H1 (cell line): ENCODE results near the gene FAM241B. TPM values are rescaled to one million over a fixed set of nuclear protein-coding genes. Genes with fewer than 3 reads are reported as not detected.

Experiments
- CTCF ChIA-PET: fragments of 300-600 bp; sonication (Branson Sonifier 250); formaldehyde crosslinking; loops from one replicate; lab custom pipeline; 2021; ENCODE audit not compliant: partially characterized antibody; lab: Charles Lee
- POLR2A ChIA-PET: fragments of 300-600 bp; sonication (Branson Sonifier 250); formaldehyde crosslinking; loops from one replicate; lab custom pipeline; 2021; ENCODE audit warnings: inconsistent platforms; ENCODE audit not compliant: partially characterized antibody; lab: Charles Lee
- DNase-seq, 2 experiments: peaks; one replicate each; pipeline versions ENCODE4 v3.0.0 to v3.0.0-alpha.2; 2010 to 2022; ENCODE audit warnings: low spot score in 2 of 2, low read depth in 1 of 2, mixed read lengths in 1 of 2
- FAIRE-seq: peaks from 2 replicates; lab custom pipeline; 2011; peaks lifted over from hg19 to GRCh38; lab: Jason Lieb, UNC
- H2AFZ ChIP-seq: 2 replicates; pipeline ENCODE4 v1.8.1; 2012; ENCODE audit warnings: low read length, inconsistent platforms
- H2AK5ac ChIP-seq: 2 replicates; pipeline ENCODE4 v1.6.1; 2013; ENCODE audit warnings: low read depth, low read length
- H2BK120ac ChIP-seq: replicated peaks from 2 replicates; pipeline ENCODE3; 2013; ENCODE audit warnings: low read depth, low read length, inconsistent platforms
- H2BK12ac ChIP-seq: 2 replicates; pipeline ENCODE4 v1.6.1; 2013; ENCODE audit warnings: low read depth, low read length
- H2BK15ac ChIP-seq: 2 replicates; pipeline ENCODE4 v1.6.1; 2013; ENCODE audit warnings: low read length
- H2BK20ac ChIP-seq: 2 replicates; pipeline ENCODE4 v1.6.1; 2013; ENCODE audit warnings: low read length
- H2BK5ac ChIP-seq: 2 replicates; pipeline ENCODE4 v1.6.1; 2013; ENCODE audit warnings: low read depth, low read length
- H3K14ac ChIP-seq: 2 replicates; pipeline ENCODE4 v1.6.1; 2013; ENCODE audit warnings: inconsistent platforms; ENCODE audit not compliant: insufficient read length
- H3K18ac ChIP-seq: 2 replicates; pipeline ENCODE4 v1.6.1; 2013; ENCODE audit warnings: low read length; ENCODE audit errors: extremely low read depth
- H3K23ac ChIP-seq: 2 replicates; pipeline ENCODE4 v1.6.1; 2013; ENCODE audit warnings: inconsistent platforms; ENCODE audit not compliant: insufficient read length
- H3K23me2 ChIP-seq: 2 replicates; pipeline ENCODE4 v1.6.1; 2013; ENCODE audit warnings: low read depth, low read length
- H3K27ac ChIP-seq: 2 replicates; pipeline ENCODE4 v1.6.1; 2011; ENCODE audit warnings: low read depth, low read length, inconsistent platforms
- H3K27me3 ChIP-seq, 4 experiments: replicated peaks in 1 of 4; 1 replicate in 1 of 4; 2 replicates in 3 of 4; pipeline versions ENCODE4 v1.6.1 to v1.8.1; 2011 to 2013; ENCODE audit warnings: low read length in 3 of 4, mild to moderate bottlenecking in 3 of 4, inconsistent platforms in 2 of 4, mixed read lengths in 2 of 4, moderate library complexity in 1 of 4; ENCODE audit not compliant: control insufficient read depth in 3 of 4, insufficient read depth in 3 of 4; ENCODE audit errors: extremely low read depth in 1 of 4
- H3K36me3 ChIP-seq, 4 experiments: 2 replicates each; pipeline versions ENCODE4 v1.6.1 to v1.8.1; 2011 to 2013; ENCODE audit warnings: mild to moderate bottlenecking in 4 of 4, low read length in 3 of 4, moderate library complexity in 2 of 4, control low read depth in 1 of 4, inconsistent platforms in 1 of 4; ENCODE audit not compliant: insufficient read depth in 4 of 4, control insufficient read depth in 2 of 4
- H3K4ac ChIP-seq: replicated peaks from 2 replicates; pipeline ENCODE3; 2013; ENCODE audit warnings: low read length, low read depth, mixed read lengths, inconsistent platforms; ENCODE audit not compliant: insufficient read length
- H3K4me1 ChIP-seq, 4 experiments: replicated peaks in 1 of 4; 1 replicate in 1 of 4; 2 replicates in 3 of 4; pipeline versions ENCODE4 v1.6.1 to v1.8.1; 2011 to 2013; ENCODE audit warnings: low read length in 3 of 4, inconsistent platforms in 2 of 4, mixed read lengths in 1 of 4; ENCODE audit not compliant: insufficient read depth in 4 of 4, control insufficient read depth in 3 of 4
- H3K4me2 ChIP-seq, 2 experiments: 2 replicates each; pipeline versions ENCODE4 v1.6.1 to v1.8.1; 2011 to 2013; ENCODE audit warnings: low read depth in 2 of 2, low read length in 2 of 2, control low read depth in 1 of 2, inconsistent platforms in 1 of 2, mild to moderate bottlenecking in 1 of 2; ENCODE audit not compliant: insufficient read depth in 1 of 2
- H3K4me3 ChIP-seq, 4 experiments: fragments of 200-600, 300-600 bp in 1 of 4; sonication (generic), shearing (Covaris generic), sonication (Bioruptor Twin) in 1 of 4; 2 replicates each; pipeline versions ENCODE4 v1.5.1 to v1.8.1; 2011 to 2016; ENCODE audit warnings: low read length in 4 of 4, low read depth in 3 of 4, control low read depth in 2 of 4, inconsistent platforms in 2 of 4, mild to moderate bottlenecking in 2 of 4, mixed read lengths in 1 of 4, moderate library complexity in 1 of 4; ENCODE audit not compliant: insufficient read depth in 2 of 4; ENCODE audit errors: extremely low read depth in 1 of 4
- H3K56ac ChIP-seq: replicated peaks from 2 replicates; pipeline ENCODE3; 2013; ENCODE audit warnings: low read depth, mild to moderate bottlenecking, mixed read lengths, low read length, inconsistent platforms; ENCODE audit not compliant: insufficient read length
- H3K79me1 ChIP-seq: 2 replicates; pipeline ENCODE4 v1.6.1; 2013; ENCODE audit warnings: low read depth, low read length, control low read depth
- H3K79me2 ChIP-seq, 2 experiments: 2 replicates each; pipeline versions ENCODE4 v1.6.1 to v1.8.1; 2012 to 2013; ENCODE audit warnings: low read length in 2 of 2, mild to moderate bottlenecking in 2 of 2, inconsistent platforms in 1 of 2; ENCODE audit not compliant: insufficient read depth in 2 of 2, control insufficient read depth in 1 of 2
- H3K9ac ChIP-seq, 4 experiments: replicated peaks in 1 of 4; 1 replicate in 1 of 4; 2 replicates in 3 of 4; pipeline versions ENCODE4 v1.6.1 to v1.8.1; 2011 to 2013; ENCODE audit warnings: low read depth in 3 of 4, low read length in 3 of 4, control low read depth in 2 of 4, mild to moderate bottlenecking in 2 of 4, moderate library complexity in 2 of 4, inconsistent platforms in 1 of 4; ENCODE audit errors: extremely low read depth in 1 of 4
- H3K9me3 ChIP-seq, 2 experiments: 2 replicates each; pipeline versions ENCODE4 v1.6.1 to v1.8.1; 2012 to 2013; ENCODE audit warnings: mild to moderate bottlenecking in 2 of 2, moderate library complexity in 2 of 2, control low read depth in 1 of 2, inconsistent platforms in 1 of 2, low read depth in 1 of 2, low read length in 1 of 2, mixed read lengths in 1 of 2; ENCODE audit not compliant: insufficient read depth in 2 of 2
- H4K20me1 ChIP-seq, 2 experiments: replicated peaks in 1 of 2; 2 replicates each; pipeline versions ENCODE3 to v1.8.1; 2011 to 2013; ENCODE audit warnings: inconsistent platforms in 2 of 2, low read length in 2 of 2, mild to moderate bottlenecking in 1 of 2; ENCODE audit not compliant: insufficient read depth in 2 of 2, control insufficient read depth in 1 of 2
- H4K5ac ChIP-seq: 2 replicates; pipeline ENCODE4 v1.6.1; 2013; ENCODE audit warnings: low read length, low read depth, mixed read lengths, inconsistent platforms; ENCODE audit not compliant: insufficient read length
- H4K8ac ChIP-seq: 2 replicates; pipeline ENCODE4 v1.8.0; 2013; ENCODE audit warnings: mild to moderate bottlenecking, moderate library complexity, low read length, inconsistent platforms; ENCODE audit not compliant: insufficient read depth; ENCODE audit errors: extremely low read depth
- H4K91ac ChIP-seq: replicated peaks from 2 replicates; pipeline ENCODE3; 2013; ENCODE audit warnings: low read length, mixed read lengths, inconsistent platforms; ENCODE audit not compliant: insufficient read length
- CEBPB ChIP-seq: IDR thresholded peaks from 2 replicates; pipeline ENCODE4 v1.6.1; 2012; ENCODE audit warnings: low read depth, low read length
- CHD2 ChIP-seq: IDR thresholded peaks from 2 replicates; pipeline ENCODE4 v1.6.1; 2012; ENCODE audit warnings: low read length, improper control_type of control experiment
- EGR1 ChIP-seq: IDR thresholded peaks from 2 replicates; pipeline ENCODE4 v1.6.1; 2011; ENCODE audit warnings: low read depth, low read length, borderline replicate concordance
- KDM1A ChIP-seq: fragments of 200-600, 300-600 bp; sonication (generic); IDR thresholded peaks from 2 replicates; pipeline ENCODE4 v1.7.1; 2016; ENCODE audit warnings: mild to moderate bottlenecking, low read length, borderline replicate concordance
- WGBS, 2 experiments: shearing (Covaris generic) in 1 of 2; methylation state at CpG; one replicate each; pipeline versions ENCODE4 v1.1.6 to v1.1.7; 2013 to 2015; ENCODE audit warnings: low lambda C conversion rate in 2 of 2, mixed read lengths in 2 of 2, inconsistent platforms in 1 of 2, low coverage in 1 of 2, missing lambda C conversion rate in 1 of 2; ENCODE audit not compliant: insufficient replicate concordance in 2 of 2, insufficient coverage in 1 of 2, insufficient read length in 1 of 2; ENCODE audit errors: extremely low coverage in 1 of 2, missing lambda C conversion rate in 1 of 2; 5-methylcytosine and 5-hydroxymethylcytosine counted together
- polyA plus RNA-seq, 7 experiments: library from polyadenylated mRNA; depleted of rRNA in 3 of 7; stranded (reverse) in 5 of 7; unstranded in 2 of 7; fragments of >200 nt in 5 of 7; fragments of 200-250 nt in 2 of 7; gene quantifications; 1 replicate in 5 of 7; 2 replicates in 1 of 7; 4 replicates in 1 of 7; pipeline versions ENCODE4 v1.2.1 to v1.2.3, GENCODE V29; 2011 to 2013; ENCODE audit warnings: missing spikeins in 2 of 7, mixed read lengths in 2 of 7
- total RNA-seq: library from RNA; stranded (reverse); fragmentation: NEBNext Ultra II Directional; extraction: Animal tissue kit (Norgen Biotek cat#: 25700); gene quantifications from 2 replicates; pipeline ENCODE4 v1.2.1, GENCODE V29; 2021

Gene FAM241B
- total and polyA plus RNA-seq, 2 of the 8 experiments (the other 6 are each of a cell fraction or from before 2014, with no cell fraction given): 19.3 to 30.1 TPM

GRCh38 chr10:69661414-69662172 is 31.5 kb downstream of the FAM241B start:
- Histone ChIP-seq H2AFZ (no peak overlapping the region), H3K56ac (no peak overlapping the region), H3K14ac (no peak overlapping the region), H3K23me2 (no peaks in the 10 kb centered on the region), H4K20me1 (no peaks in the 10 kb centered on the region), H3K79me1 (no peaks in the 10 kb centered on the region), H2BK120ac (no peak overlapping the region), H3K23ac (no peak overlapping the region), H3K36me3 (no peaks in the 10 kb centered on the region), H3K4me2 (no peak overlapping the region), H4K91ac (no peak overlapping the region), H3K27ac (no peak overlapping the region), H3K9ac (no peak overlapping the region), H2BK15ac (no peak overlapping the region), H3K4ac (no peak overlapping the region), H3K18ac (no peak overlapping the region), H2BK12ac (no peak overlapping the region), H2BK20ac (no peak overlapping the region), H3K27me3 (peaks cover 0 to 3% (median 0%) of the 10 kb centered on the region in 4 experiments; a peak in 1 of 7 replicates), H3K4me1 (peaks cover 0 to 12% (median 6%) of the 10 kb centered on the region in 4 experiments; a peak in 4 of 7 replicates), H3K9me3 (no peaks in the 10 kb centered on the region), H3K4me3 (no peak overlapping the region), H2BK5ac (no peak overlapping the region), H4K8ac (no peak overlapping the region), H3K79me2 (no peaks in the 10 kb centered on the region), H2AK5ac (no peak overlapping the region), H4K5ac (no peak overlapping the region)
- WGBS, 2 experiments: 87% methylated on average over 4 of the region's 4 CpGs; no CpG with 5 or more reads in 1 of the 2 experiments
- DNase-seq (no peak), FAIRE-seq (no peak)
- ChIA-PET POLR2A (interaction anchor here (0.8 kb wide), 1 partner anchor 8 kb away, joined by 3 read pairs; no protein-coding TSS in a partner anchor), CTCF (interaction anchor here (1.1 to 59.4 kb wide), 7 partner anchors 11 to 253 kb away, joined by 5 to 1374 read pairs (median 992); no protein-coding TSS in a partner anchor)
- no peak for TF ChIP-seq CEBPB
- 0 out of 2 replicates have a peak, but pooled peaks have one; percentile 21 for TF ChIP-seq EGR1
- 0 out of 2 replicates have a peak, but pooled peaks have one; percentile 12 for TF ChIP-seq KDM1A
- TF ChIP-seq CHD2: no peak
